Measurements from ENCODE around the gene CKB. TPM values are rescaled to one million over a fixed set of nuclear protein-coding genes. Genes with fewer than 3 reads are reported as not detected.

CKB gene
- total RNA-seq, 1 experiment from 2014 or later, result 217 TPM

GRCh38 chr14:103539056-103539825 lies 16.6 kb upstream of the CKB start:
- no peak for DNase-seq (ENCODE audit: extremely low read depth, low read depth)

- no peak for DNase-seq (ENCODE audit: extremely low read depth, low read depth)
Observed at GRCh38 chr14:103538291-103539055, 15.8 kb upstream of the CKB start.

GRCh38 chr14:103537175-103537990 lies 14.8 kb upstream of the CKB start:
- no peak for DNase-seq (ENCODE audit: extremely low read depth, low read depth)

- no peak for DNase-seq (ENCODE audit: extremely low read depth, low read depth)
Observed at GRCh38 chr14:103536693-103537092, 14.1 kb upstream of the CKB start.

GRCh38 chr14:103535891-103536565 lies 13.4 kb upstream of the CKB start:
- no peak for DNase-seq (ENCODE audit: extremely low read depth, low read depth)

GRCh38 chr14:103535081-103535890 lies 12.7 kb upstream of the CKB start:
- DNase-seq (ENCODE audit: extremely low read depth, low read depth), result no peak

GRCh38 chr14:103534576-103535061 lies 12.0 kb upstream of the CKB start:
- no peak for DNase-seq (ENCODE audit: extremely low read depth, low read depth)

- no peak for DNase-seq (ENCODE audit: extremely low read depth, low read depth)
Observed at GRCh38 chr14:103533999-103534575, 11.5 kb upstream of the CKB start.

- DNase-seq (ENCODE audit: extremely low read depth, low read depth), result no peak
Observed at GRCh38 chr14:103533137-103533998, 10.7 kb upstream of the CKB start.

- no peak for DNase-seq (ENCODE audit: extremely low read depth, low read depth)
Observed at GRCh38 chr14:103532216-103533136, 9.8 kb upstream of the CKB start.

- DNase-seq (ENCODE audit: extremely low read depth, low read depth), result no peak
Observed at GRCh38 chr14:103531421-103532215, 9.0 kb upstream of the CKB start.

- DNase-seq (ENCODE audit: extremely low read depth, low read depth), result no peak
Observed at GRCh38 chr14:103530831-103531230, 8.2 kb upstream of the CKB start.

- no peak for DNase-seq (ENCODE audit: extremely low read depth, low read depth)
Observed at GRCh38 chr14:103530390-103530789, 7.8 kb upstream of the CKB start.

- no peak for DNase-seq (ENCODE audit: extremely low read depth, low read depth)
Observed at GRCh38 chr14:103529383-103530365, 7.0 kb upstream of the CKB start.

Measured in NCI-H460 (cell line).